Activated naive CD8-positive, alpha-beta T cell treated with anti-CD3 and anti-CD28 coated beads for 36 hours (primary cell): ENCODE data around the gene KCNMA1. TPM values are rescaled to one million over a fixed set of nuclear protein-coding genes. Genes with fewer than 3 reads are reported as not detected.

Experiments
- DNase-seq: peaks from one replicate; pipeline ENCODE4 v3.0.0; 2021
- H3K27ac Mint-ChIP-seq: one replicate; pipeline ENCODE4 v1.8.0; 2022; ENCODE audit warnings: mild to moderate bottlenecking, moderate library complexity, mixed read lengths
- H3K27me3 Mint-ChIP-seq: one replicate; pipeline ENCODE4 v1.8.0; 2022; ENCODE audit warnings: mild to moderate bottlenecking, mixed read lengths
- H3K36me3 Mint-ChIP-seq: one replicate; pipeline ENCODE4 v1.8.0; 2021; ENCODE audit warnings: mild to moderate bottlenecking, mixed read lengths
- H3K4me1 Mint-ChIP-seq: one replicate; pipeline ENCODE4 v1.8.0; 2021; ENCODE audit warnings: mixed read lengths
- H3K4me3 Mint-ChIP-seq: one replicate; pipeline ENCODE4 v1.8.0; 2022; ENCODE audit warnings: mild to moderate bottlenecking, moderate library complexity, mixed read lengths
- H3K9me3 Mint-ChIP-seq: one replicate; pipeline ENCODE4 v1.8.0; 2022; ENCODE audit warnings: mixed read lengths
- total RNA-seq, 2 experiments: library from RNA; stranded (reverse); gene quantifications; one replicate each; pipeline ENCODE4 v1.2.3, GENCODE V29; 2021

The KCNMA1 gene
- total RNA-seq, 2 experiments from 2014 or later = not detected

DNA sequence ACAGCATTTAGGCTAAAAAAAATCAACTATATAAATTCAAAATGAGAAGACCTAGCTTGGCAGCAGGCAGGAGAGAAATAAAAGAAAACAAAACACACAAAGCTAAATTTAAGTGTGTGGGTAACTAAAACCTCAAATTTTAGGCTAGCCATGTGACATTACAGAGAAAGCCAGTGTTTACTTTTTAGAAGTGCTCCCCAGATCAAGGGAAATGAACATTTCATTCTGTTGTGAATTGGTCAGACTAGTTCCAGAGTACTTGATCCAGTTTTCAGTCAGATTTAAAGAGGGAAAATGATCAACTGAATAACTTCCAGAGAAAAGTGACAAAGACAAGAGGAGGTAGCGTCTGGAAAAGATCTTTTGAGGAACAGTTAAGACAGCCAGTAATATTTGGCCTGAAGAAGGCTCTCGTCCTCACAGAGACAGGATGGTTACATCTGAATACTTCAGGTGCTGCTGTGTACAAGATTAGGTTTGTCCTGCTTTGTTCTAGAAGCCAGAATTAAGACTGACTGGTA is 563.4 kb downstream of the KCNMA1 start:
- no peak for DNase-seq
- Mint-ChIP-seq H3K4me1 (no peaks in the 10 kb centered on the region), H3K27ac (no peak overlapping the region), H3K9me3 (no peaks in the 10 kb centered on the region), H3K36me3 (no peaks in the 10 kb centered on the region), H3K4me3 (no peak overlapping the region), H3K27me3 (no peaks in the 10 kb centered on the region)

DNA sequence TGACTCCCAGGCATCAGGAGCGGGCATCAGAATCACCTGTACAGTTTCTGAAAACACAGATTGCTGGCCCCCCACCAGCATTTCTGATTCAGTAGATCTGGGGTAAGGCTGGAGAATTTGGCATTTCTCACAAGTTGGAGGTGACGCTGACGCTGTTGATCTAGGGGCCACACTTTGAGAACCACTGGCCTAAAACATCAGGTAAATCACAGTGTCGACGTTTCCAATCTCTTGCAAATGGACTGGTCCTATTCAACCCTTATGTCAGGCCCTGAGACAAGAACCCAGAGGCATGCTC is 564.0 kb downstream of the KCNMA1 start:
- no peaks in the 10 kb centered on the region for H3K4me1 Mint-ChIP-seq
- no peak for DNase-seq
- H3K9me3 Mint-ChIP-seq = no peaks in the 10 kb centered on the region
- no peak overlapping the region for H3K4me3 Mint-ChIP-seq
- H3K27ac Mint-ChIP-seq = no peak overlapping the region
- no peaks in the 10 kb centered on the region for H3K36me3 Mint-ChIP-seq
- H3K27me3 Mint-ChIP-seq = no peaks in the 10 kb centered on the region

DNA sequence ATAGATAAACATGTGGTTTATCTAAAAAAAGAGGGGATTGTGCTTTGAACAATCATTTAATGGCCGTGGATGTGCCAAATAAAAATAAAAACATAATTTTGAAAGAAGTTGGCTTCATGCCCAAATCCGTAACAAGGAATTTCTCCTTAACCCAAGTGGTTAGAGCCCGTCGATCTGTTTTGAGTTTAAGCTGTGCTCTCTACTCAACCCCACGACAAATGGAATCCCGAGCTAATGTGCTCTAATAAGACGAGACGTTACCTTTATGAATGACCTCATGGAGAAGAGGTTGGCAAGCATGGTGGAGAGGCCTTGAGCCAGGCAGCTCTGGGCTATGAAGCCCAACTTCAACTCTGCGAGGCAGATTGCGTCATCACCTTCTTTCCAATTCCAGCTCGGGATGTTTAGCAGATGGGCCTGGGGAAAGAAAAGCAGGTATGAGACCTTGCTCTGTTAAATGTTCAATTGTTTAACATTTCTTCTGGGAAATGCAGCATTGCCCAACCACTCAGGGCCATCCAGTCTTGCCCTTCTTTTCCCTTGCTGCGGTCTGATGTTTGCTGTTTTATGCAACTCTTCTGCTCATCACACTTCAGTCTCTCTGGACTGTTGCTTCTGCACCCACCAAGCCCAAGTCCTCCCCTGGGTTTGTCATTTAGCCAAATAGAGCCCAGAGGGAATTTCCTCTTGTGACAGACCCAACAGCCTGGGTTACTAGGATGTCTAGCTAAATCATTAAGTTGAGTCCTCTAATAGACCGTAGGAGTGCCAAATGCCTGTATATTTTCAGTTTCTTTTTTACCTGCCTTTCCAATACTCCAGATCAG is 564.6 kb downstream of the KCNMA1 start:
- H3K27me3 Mint-ChIP-seq = no peaks in the 10 kb centered on the region
- H3K4me3 Mint-ChIP-seq = no peak overlapping the region
- H3K36me3 Mint-ChIP-seq = no peaks in the 10 kb centered on the region
- H3K27ac Mint-ChIP-seq = peak overlapping the region; percentile 65
- no peak for DNase-seq
- no peaks in the 10 kb centered on the region for H3K9me3 Mint-ChIP-seq
- no peaks in the 10 kb centered on the region for H3K4me1 Mint-ChIP-seq

DNA sequence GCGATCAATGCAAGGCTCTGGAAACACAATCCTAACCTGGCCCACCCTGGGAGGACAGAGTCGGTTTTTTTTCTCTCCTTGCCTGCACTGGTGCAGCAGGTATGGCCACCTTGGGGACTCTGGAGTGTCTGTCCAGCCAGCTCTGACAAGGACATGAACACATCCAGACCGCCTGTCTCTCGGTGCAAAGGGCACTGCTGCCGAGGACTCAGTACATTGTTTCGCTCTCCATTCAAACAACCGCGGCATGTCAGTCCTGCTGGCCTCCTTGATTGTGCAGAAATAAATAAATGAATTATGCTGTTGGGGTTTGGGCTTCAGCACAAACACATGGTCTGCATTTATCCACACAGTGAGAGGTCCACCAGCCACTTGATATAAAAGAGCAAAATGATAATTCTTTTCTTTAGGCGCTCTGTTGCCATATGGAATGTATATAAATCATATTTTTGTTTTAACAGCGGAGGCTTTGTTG is 565.2 kb downstream of the KCNMA1 start:
- no peaks in the 10 kb centered on the region for H3K27me3 Mint-ChIP-seq
- no peaks in the 10 kb centered on the region for H3K9me3 Mint-ChIP-seq
- DNase-seq = no peak
- no peaks in the 10 kb centered on the region for H3K4me1 Mint-ChIP-seq
- no peak overlapping the region for H3K27ac Mint-ChIP-seq
- H3K36me3 Mint-ChIP-seq = no peaks in the 10 kb centered on the region
- H3K4me3 Mint-ChIP-seq = no peak overlapping the region

DNA sequence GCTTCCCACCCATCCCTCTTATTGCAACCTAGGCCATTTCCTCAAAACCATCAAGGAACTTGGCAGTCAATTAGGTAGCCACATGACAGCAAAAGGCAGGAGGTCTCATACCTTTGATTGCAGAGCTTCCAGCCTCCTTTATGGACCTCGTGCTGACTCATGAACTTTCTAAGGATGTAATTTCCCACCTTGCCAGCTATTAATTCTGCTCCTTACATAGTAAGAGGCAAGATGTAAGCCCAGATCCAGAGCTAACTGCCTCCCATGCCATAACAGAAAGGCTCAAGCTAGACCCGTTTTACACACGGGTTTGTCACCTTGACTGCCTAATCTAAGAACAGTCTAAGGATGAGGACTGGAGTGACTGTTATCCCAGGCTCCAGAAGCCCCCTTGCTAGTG is 565.7 kb downstream of the KCNMA1 start:
- Mint-ChIP-seq H3K27ac (no peak overlapping the region), H3K36me3 (no peaks in the 10 kb centered on the region), H3K4me3 (no peak overlapping the region), H3K9me3 (no peaks in the 10 kb centered on the region), H3K27me3 (no peaks in the 10 kb centered on the region), H3K4me1 (no peaks in the 10 kb centered on the region)
- no peak for DNase-seq

DNA sequence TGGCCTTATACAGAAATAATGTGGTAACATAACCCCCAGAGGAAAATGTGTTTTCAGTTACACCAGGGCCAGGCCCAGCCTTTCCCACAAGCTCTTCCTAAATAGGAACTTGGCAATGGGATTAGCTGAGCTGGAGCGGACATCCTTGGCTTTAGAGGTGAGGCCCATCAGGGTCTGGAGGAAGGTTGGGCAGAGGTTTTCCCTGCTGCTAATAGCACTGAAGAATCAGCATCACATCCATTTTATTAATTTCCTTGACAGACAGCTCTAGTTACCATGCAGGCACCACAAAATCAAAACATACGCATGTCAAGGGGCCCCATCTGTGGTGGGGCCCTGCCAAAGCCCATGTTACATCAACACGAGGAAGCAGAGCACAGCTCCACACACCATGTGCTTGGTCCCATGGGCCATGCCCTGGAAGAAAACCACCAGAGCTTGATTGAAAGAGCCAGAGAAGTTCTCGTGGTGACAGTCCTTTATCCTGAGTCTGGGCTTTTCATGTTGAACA is 566.6 kb downstream of the KCNMA1 start:
- DNase-seq = no peak
- no peaks in the 10 kb centered on the region for H3K36me3 Mint-ChIP-seq
- H3K9me3 Mint-ChIP-seq = no peaks in the 10 kb centered on the region
- H3K4me1 Mint-ChIP-seq = no peaks in the 10 kb centered on the region
- no peaks in the 10 kb centered on the region for H3K27me3 Mint-ChIP-seq
- no peak overlapping the region for H3K4me3 Mint-ChIP-seq
- H3K27ac Mint-ChIP-seq = no peak overlapping the region

DNA sequence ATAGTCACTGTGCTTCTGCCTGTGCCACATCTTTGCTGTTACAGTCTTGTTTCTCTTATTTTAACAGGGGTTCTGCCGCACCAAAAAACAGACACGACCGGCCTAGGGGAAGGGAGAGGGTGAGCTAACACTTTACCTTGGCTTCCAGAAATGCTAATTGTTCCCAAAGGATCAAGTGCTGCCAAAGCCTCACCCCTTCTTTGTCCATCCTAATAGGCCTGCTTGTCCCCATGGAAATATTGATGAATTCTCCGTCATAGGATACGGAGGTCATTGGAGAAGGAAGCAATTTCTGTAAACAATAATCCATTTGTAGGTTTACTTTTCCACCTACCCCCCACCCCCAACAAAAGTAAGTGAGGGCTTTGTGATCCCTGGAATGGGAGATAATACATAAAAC is 567.3 kb downstream of the KCNMA1 start:
- Mint-ChIP-seq H3K27me3 (no peaks in the 10 kb centered on the region), H3K9me3 (no peaks in the 10 kb centered on the region), H3K4me1 (no peaks in the 10 kb centered on the region), H3K4me3 (no peak overlapping the region), H3K36me3 (no peaks in the 10 kb centered on the region), H3K27ac (no peak overlapping the region)
- no peak for DNase-seq

DNA sequence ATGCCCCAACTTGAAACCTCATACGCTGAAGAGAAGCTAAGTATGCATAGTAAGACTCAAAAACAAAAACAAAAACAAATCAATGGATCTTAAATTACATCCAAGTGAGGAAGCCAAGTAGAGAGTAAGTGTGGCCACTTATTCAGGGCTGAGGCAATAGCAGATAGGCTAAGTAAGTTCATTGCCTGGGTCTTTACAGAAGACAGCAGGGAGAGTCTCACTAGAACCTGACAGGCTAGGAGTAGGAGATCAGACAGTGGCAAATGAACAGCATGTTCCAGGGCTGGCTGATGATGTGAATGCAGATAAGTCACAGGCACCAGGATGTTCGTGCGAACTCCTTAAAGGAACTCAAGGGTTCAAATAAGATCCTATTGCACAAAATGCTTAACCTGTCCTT is 568.6 kb downstream of the KCNMA1 start:
- Mint-ChIP-seq H3K9me3 (no peaks in the 10 kb centered on the region), H3K27ac (no peak overlapping the region), H3K4me1 (no peaks in the 10 kb centered on the region), H3K27me3 (no peaks in the 10 kb centered on the region), H3K36me3 (no peaks in the 10 kb centered on the region), H3K4me3 (no peak overlapping the region)
- no peak for DNase-seq

DNA sequence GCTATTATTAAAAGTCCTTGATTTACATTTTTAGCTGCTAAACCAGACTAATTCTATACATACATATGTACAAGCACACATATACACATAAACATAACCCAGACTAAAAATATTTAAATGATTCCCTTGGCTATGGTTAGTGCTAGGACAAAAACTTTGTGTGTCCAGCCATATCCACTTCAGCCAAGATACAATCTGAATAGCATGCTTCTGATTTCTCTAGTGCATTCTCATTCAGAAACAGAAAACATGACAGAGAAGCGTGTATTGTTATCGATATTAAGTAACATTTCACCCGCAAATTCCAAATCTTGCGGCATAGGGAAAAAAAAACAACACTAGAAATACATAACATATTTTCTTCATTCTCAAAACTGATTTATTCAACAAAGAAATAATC is 569.3 kb downstream of the KCNMA1 start:
- H3K4me3 Mint-ChIP-seq = no peak overlapping the region
- H3K27ac Mint-ChIP-seq = no peak overlapping the region
- H3K36me3 Mint-ChIP-seq = no peaks in the 10 kb centered on the region
- H3K27me3 Mint-ChIP-seq = no peaks in the 10 kb centered on the region
- no peak for DNase-seq
- no peaks in the 10 kb centered on the region for H3K4me1 Mint-ChIP-seq
- no peaks in the 10 kb centered on the region for H3K9me3 Mint-ChIP-seq

DNA sequence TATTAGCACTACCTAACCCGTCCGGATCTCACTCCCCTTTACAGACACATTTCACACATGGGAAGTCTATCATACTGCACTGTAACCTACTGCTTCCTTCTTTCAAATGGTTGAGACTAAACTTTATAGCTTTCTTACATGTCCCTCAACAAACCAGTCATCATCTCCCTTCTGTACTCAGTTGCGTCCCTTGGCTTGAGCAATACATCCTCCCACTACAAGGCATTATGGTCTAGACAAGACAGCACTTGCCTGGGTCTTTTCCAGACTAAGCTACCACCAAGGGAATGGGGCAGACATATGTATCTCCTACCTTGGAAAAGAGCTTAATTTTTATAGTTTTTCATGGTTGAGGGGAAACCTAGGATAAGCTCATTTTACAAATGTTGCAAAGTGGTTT is 575.2 kb downstream of the KCNMA1 start:
- Mint-ChIP-seq H3K27ac (no peak overlapping the region), H3K4me1 (no peaks in the 10 kb centered on the region), H3K4me3 (no peak overlapping the region), H3K36me3 (no peaks in the 10 kb centered on the region), H3K9me3 (no peaks in the 10 kb centered on the region), H3K27me3 (no peaks in the 10 kb centered on the region)
- no peak for DNase-seq

DNA sequence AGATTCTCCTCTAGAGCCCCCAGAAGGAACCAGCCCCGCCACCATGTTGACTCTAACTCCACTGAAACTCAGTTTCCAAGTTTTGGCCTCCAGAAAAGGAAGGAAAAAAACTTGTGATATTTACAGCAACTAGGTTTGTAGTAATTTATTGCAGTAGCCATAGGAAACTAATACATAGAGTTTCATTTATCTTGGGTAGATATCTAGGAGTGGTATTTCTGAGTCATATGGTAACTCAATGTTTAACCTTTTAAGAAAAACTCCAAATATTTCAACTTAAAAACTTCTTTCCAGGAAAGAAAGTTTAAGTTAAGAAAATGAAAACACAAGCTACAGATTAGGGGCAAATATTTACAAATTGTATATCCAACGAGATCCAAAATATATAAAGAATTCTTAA is 576.7 kb downstream of the KCNMA1 start:
- Mint-ChIP-seq H3K4me3 (no peak overlapping the region), H3K27ac (no peak overlapping the region), H3K27me3 (no peaks in the 10 kb centered on the region), H3K9me3 (no peaks in the 10 kb centered on the region), H3K4me1 (no peaks in the 10 kb centered on the region), H3K36me3 (no peaks in the 10 kb centered on the region)
- no peak for DNase-seq

DNA sequence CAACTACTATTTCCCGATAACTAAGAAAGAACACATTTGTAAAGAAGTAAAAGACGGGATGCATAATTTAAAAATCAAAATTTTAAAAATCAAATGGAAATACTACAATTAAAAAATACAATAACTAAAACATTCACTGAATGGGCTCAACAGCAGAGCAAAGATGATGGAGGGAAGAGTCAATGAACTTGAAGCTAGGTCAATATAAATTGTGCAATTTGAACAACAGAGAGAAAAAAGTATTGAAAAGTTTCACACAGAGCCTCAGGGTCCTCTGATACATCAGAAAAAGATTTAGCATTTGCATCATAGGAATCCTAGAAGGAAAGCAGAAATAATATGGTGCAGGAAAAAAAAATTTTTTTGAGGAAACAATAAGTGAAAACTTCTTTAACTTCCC is 581.0 kb downstream of the KCNMA1 start:
- H3K9me3 Mint-ChIP-seq = no peaks in the 10 kb centered on the region
- no peaks in the 10 kb centered on the region for H3K4me1 Mint-ChIP-seq
- H3K27ac Mint-ChIP-seq = no peak overlapping the region
- no peak overlapping the region for H3K4me3 Mint-ChIP-seq
- no peak for DNase-seq
- H3K36me3 Mint-ChIP-seq = no peaks in the 10 kb centered on the region
- H3K27me3 Mint-ChIP-seq = peaks cover 6% of the 10 kb centered on the region

DNA sequence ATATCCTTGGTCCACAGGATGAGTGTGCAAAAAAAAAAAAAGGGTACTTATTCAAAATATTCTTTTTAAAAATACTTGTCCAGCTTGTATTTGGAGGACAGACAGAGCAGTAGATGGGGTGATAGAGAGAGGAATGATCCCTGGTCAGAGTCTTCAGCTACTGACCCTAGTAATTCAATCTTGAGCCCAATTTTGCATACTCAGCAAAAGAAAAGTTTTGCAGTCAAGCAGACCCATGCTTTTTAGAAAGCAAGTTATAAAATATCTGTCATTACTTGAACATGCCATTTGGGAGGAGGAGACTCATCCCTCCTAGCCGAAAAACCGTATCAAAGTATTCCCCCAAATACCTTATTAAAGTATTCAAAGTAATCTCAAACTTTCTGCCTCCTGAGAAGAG is 585.0 kb downstream of the KCNMA1 start:
- Mint-ChIP-seq H3K27ac (no peak overlapping the region), H3K4me1 (no peaks in the 10 kb centered on the region), H3K27me3 (peaks cover 6% of the 10 kb centered on the region), H3K9me3 (no peaks in the 10 kb centered on the region), H3K4me3 (no peak overlapping the region), H3K36me3 (no peaks in the 10 kb centered on the region)
- no peak for DNase-seq

DNA sequence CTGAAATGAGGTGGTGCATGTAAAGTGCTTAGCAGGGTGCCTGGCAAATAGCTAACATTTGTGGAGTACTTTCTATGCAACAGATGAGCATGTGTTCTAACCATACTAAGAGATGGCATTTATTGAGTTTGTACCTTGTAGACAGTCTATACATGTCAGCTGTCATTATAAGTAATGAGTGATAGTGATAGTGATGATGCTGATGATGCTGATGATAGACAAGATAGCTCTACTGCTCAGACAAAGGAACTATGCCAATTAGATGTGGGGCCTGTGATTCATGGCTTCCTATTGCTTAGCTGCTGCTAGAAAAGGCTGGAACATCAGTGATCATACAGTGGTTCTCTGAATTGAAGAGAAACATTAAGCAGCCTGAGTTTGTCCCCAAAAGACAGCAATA is 585.8 kb downstream of the KCNMA1 start:
- Mint-ChIP-seq H3K36me3 (no peaks in the 10 kb centered on the region), H3K4me1 (no peaks in the 10 kb centered on the region), H3K9me3 (no peaks in the 10 kb centered on the region), H3K27me3 (peaks cover 6% of the 10 kb centered on the region), H3K4me3 (no peak overlapping the region), H3K27ac (no peak overlapping the region)
- no peak for DNase-seq

DNA sequence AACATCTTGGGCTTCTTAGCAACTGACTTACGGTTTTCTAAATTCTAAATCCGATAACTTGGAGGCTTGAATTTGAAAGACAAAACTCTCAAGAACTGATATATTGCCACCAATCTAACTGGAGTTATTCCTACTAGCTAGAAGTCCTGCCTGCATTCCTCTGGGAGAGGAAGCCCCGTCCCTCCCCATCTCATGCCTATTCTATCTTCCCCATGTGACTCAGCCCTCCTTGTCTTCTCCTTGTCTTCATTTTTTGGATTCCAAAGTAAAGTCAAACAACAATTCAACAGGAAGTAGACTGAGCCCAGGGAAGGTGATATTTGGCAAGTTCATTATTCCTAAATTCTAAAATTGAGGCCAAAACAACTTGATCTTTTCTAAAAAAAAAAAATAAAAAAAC is 587.7 kb downstream of the KCNMA1 start:
- DNase-seq = no peak
- Mint-ChIP-seq H3K27me3 (peaks cover 6% of the 10 kb centered on the region), H3K27ac (no peak overlapping the region), H3K36me3 (no peaks in the 10 kb centered on the region), H3K9me3 (no peaks in the 10 kb centered on the region), H3K4me3 (no peak overlapping the region), H3K4me1 (no peaks in the 10 kb centered on the region)

DNA sequence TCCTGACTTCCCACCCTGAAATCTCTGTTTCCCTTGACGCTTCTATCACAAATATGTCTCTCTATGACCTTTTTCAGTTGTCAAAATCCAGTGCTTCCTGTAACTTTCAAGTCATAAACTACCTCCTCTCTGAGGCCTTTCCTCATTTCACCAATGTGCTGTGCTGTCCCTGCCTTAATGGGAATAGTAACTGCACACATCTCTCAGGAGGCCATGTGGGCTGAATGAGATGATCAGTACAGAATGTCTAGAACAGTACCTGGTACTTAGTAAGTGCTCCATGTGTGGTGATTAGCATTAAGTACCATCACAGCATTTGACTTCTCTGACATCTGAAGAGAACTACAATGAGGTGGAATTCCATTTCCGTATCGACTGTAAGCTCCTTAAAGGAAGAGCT is 588.5 kb downstream of the KCNMA1 start:
- no peaks in the 10 kb centered on the region for H3K9me3 Mint-ChIP-seq
- no peak overlapping the region for H3K4me3 Mint-ChIP-seq
- H3K27me3 Mint-ChIP-seq = peaks cover 6% of the 10 kb centered on the region
- H3K4me1 Mint-ChIP-seq = no peaks in the 10 kb centered on the region
- no peaks in the 10 kb centered on the region for H3K36me3 Mint-ChIP-seq
- no peak overlapping the region for H3K27ac Mint-ChIP-seq
- no peak for DNase-seq
